AG09319 (cell line): Measurements from ENCODE around the gene CASP8AP2.
"Not testable (repeated sequence)": the region's sequence is repeated elsewhere in the genome, so short reads cannot be mapped to it uniquely, and the experiment has no call there.

ENCODE experiments used
- DNase-seq: peaks from one replicate; pipeline ENCODE4 v3.0.0-alpha.2; 2010; ENCODE audit warnings: low read depth; ENCODE audit errors: extremely low read depth
- CTCF ChIP-seq: IDR thresholded peaks from 2 replicates; pipeline ENCODE4 v1.5.1; 2011; ENCODE audit warnings: low read depth, mild to moderate bottlenecking, inconsistent platforms, low read length, moderate library complexity

The CASP8AP2 gene

DNA sequence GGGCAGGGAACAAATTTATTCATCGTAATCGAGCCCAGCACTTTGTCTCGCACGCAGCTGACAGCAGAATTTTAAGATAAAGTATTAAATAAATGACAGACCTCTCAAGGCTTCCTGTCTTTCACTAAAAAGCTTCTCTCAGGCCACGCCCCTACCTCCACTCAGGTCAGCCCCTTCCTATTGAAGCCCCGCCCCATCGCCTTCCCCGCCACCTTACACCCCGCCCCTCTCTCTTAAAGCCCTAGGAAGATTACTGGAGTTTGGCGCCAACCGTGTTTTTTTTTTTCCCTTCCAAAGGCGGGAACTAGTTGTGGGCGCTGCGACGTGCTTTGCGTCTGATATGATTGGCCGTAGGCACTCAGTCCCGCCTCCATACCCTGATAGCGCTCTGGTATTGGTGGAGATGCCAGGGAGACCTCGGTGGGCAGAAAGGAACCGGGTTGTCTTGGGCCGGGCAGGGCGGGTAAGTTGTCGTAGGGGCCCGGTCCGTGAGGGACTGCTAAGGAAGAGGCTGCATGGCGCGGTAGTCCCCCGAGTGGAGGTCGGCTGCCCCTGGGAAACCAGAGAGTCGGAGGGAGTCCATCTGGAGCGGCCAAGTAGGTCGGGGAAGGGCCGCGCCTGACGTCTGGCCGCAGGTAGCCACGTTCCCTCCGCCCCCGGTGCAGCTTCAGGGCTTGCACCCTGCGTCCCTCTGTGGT, at the start of gene CASP8AP2:
Gene CASP8AP2, plus strand, starts transcription at position 409 of the 698 bp plus-strand sequence.
- no peak for TF ChIP-seq CTCF
- peak; percentile 95 for DNase-seq

- no peak for TF ChIP-seq CTCF
- DNase-seq = no peak
Measured at GRCh38 chr6:89781070-89782034, 48.3 kb upstream of the CASP8AP2 start.

GRCh38 chr6:89782222-89782621, 47.5 kb upstream of the CASP8AP2 start:
- no peak for DNase-seq
- no peak for TF ChIP-seq CTCF

DNA sequence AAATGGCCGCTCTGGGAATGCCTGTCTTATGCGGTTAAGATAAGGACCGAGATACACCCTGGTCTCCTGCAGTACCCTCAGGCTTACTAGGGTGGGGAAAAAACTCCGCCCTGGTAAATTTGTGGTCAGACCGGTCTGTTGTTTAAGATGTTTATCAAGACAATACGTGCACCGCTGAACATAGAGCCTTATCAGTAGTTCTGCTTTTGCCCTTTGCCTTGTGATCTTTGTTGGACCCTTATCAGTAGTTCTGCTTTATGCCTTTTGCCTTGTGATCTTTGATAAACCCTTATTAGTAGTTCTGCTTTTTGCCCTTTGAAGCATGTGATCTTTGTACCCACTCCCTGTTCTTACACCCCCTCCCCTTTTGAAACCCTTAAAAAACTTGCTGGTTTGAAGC, 46.4 kb upstream of the CASP8AP2 start:
- not testable (repeated sequence) for DNase-seq

DNA sequence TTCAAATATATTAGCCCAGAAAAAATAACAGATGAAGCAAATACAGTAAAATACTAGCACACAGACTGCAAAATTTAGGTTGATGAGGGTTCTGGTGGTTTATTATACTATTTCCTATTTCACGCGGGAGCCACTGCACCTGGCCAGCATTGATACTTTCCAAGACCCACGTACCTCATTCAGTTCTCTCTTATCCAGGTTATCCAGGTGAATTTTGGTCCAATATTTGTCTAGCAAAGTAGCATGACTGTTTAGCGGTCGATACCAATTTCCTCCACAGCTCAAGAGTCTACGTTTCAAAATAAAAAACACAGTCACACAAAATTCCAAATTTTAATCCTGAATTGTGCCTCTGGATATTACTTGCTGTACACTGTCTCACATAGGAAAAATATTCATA, 44.8 kb upstream of the CASP8AP2 start:
- no peak for TF ChIP-seq CTCF
- DNase-seq = no peak

GRCh38 chr6:89786970-89787369, 42.7 kb upstream of the CASP8AP2 start:
- TF ChIP-seq CTCF = no peak
- no peak for DNase-seq

- no peak for TF ChIP-seq CTCF
- DNase-seq = no peak
Measured at GRCh38 chr6:89787660-89788328, 41.9 kb upstream of the CASP8AP2 start.
